Smooth muscle cell (in vitro differentiated cells): ENCODE measurements around the gene GNB2. TPM values are rescaled to one million over a fixed set of nuclear protein-coding genes. Genes with fewer than 3 reads are reported as not detected.
"Not testable (repeated sequence)": the region's sequence is repeated elsewhere in the genome, so short reads cannot be mapped to it uniquely, and the experiment has no call there.

ENCODE experiments used
- DNase-seq: peaks from one replicate; lab custom pipeline; 2025; ENCODE audit not compliant: unreplicated experiment; lab: John Stamatoyannopoulos, UW
- H2AFZ ChIP-seq: fragments of 200-600 bp; sonication (generic); 2 replicates; pipeline ENCODE4 v1.6.0; 2016; ENCODE audit warnings: antibody characterized with exemption, low read depth, mild to moderate bottlenecking
- H3F3A ChIP-seq: fragments of 200-600 bp; sonication (generic); 2 replicates; pipeline ENCODE4 v1.6.0; 2017; ENCODE audit warnings: antibody characterized with exemption, low read depth
- H3K27ac ChIP-seq: fragments of 200-600 bp; sonication (generic); 2 replicates; pipeline ENCODE4 v1.5.1; 2016; ENCODE audit warnings: low read depth, mild to moderate bottlenecking
- H3K27me3 ChIP-seq: fragments of 200-600 bp; sonication (generic); 2 replicates; pipeline ENCODE4 v1.6.1; 2016; ENCODE audit warnings: low read depth, mild to moderate bottlenecking
- H3K36me3 ChIP-seq: fragments of 200-600 bp; sonication (generic); 2 replicates; pipeline ENCODE4 v1.5.1; 2016; ENCODE audit warnings: low read depth
- H3K4me1 ChIP-seq: fragments of 200-600 bp; sonication (generic); 2 replicates; pipeline ENCODE4 v1.5.1; 2016; ENCODE audit warnings: low read depth
- H3K4me2 ChIP-seq: fragments of 200-600 bp; sonication (generic); 2 replicates; pipeline ENCODE4 v1.6.0; 2016; ENCODE audit warnings: mild to moderate bottlenecking
- H3K4me3 ChIP-seq: fragments of 200-600 bp; sonication (generic); 2 replicates; pipeline ENCODE4 v1.5.1; 2016; ENCODE audit warnings: mild to moderate bottlenecking
- H3K79me2 ChIP-seq: fragments of 200-600 bp; sonication (generic); 2 replicates; pipeline ENCODE4 v1.6.0; 2016; ENCODE audit warnings: low read depth, mild to moderate bottlenecking
- H3K9ac ChIP-seq: fragments of 200-600 bp; sonication (generic); 2 replicates; pipeline ENCODE4 v1.6.0; 2016; ENCODE audit warnings: low read depth
- H3K9me3 ChIP-seq: fragments of 200-600 bp; sonication (generic); replicated peaks from 2 replicates; pipeline ENCODE4 v1.5.1; 2016; ENCODE audit warnings: low read depth
- H4K20me1 ChIP-seq: fragments of 200-600 bp; sonication (generic); 2 replicates; pipeline ENCODE4 v1.6.0; 2016; ENCODE audit warnings: low read depth
- WGBS: methylation state at CpG from one replicate; pipeline ENCODE4 v1.1.7; 2016; ENCODE audit warnings: low lambda C conversion rate; 5-methylcytosine and 5-hydroxymethylcytosine counted together
- polyA plus RNA-seq: library from polyadenylated mRNA; unstranded; fragments of >200 nt; fragmentation: Nextera tagmentation; extraction: Ambion mirVana; gene quantifications from 2 replicates; pipeline ENCODE4 v1.2.1, GENCODE V29; 2016
- total RNA-seq: library from RNA; depleted of rRNA; stranded (reverse); fragments of >200 nt; gene quantifications from 2 replicates; pipeline ENCODE4 v1.2.3, GENCODE V29; 2014
- TF ChIP-seq, protein P1 (sequence below): fragments of 200-600 bp; sonication (generic); IDR thresholded peaks from 2 replicates; pipeline ENCODE4 v1.5.1; 2017; ENCODE audit warnings: borderline replicate concordance, mild to moderate bottlenecking, antibody characterized with exemption; ENCODE audit not compliant: insufficient read depth, poor library complexity, severe bottlenecking

Gene GNB2
- total and polyA plus RNA-seq, 2 experiments from 2014 or later: 90.7 to 219 TPM

DNA sequence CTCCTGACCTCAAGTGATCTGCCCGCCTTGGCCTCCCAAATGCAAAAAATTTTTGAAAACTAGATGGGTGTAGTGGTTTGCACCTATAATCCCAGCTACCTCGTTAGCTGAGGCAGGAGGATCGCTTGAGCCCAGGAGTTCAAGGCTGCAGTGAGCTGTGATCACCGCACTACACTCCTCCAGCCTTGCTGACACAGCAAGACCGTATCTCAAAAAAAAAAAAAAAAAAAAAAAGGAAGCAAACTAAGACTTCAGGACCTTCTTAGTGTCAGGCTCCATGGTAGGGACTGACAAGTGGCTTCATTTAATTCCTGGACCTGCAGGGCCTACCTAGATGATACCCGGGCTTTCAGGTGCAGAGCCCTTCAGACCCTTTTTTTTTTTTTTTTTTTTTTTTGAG is 34.9 kb downstream of the GNB2 start:
- no peaks in the 10 kb centered on the region for H3K36me3 ChIP-seq
- H3K9me3 ChIP-seq: no peaks in the 10 kb centered on the region
- H3K79me2 ChIP-seq: peaks cover 14% of the 10 kb centered on the region
- H3K4me2 ChIP-seq: no peak overlapping the region
- TF ChIP-seq, protein P1, sequence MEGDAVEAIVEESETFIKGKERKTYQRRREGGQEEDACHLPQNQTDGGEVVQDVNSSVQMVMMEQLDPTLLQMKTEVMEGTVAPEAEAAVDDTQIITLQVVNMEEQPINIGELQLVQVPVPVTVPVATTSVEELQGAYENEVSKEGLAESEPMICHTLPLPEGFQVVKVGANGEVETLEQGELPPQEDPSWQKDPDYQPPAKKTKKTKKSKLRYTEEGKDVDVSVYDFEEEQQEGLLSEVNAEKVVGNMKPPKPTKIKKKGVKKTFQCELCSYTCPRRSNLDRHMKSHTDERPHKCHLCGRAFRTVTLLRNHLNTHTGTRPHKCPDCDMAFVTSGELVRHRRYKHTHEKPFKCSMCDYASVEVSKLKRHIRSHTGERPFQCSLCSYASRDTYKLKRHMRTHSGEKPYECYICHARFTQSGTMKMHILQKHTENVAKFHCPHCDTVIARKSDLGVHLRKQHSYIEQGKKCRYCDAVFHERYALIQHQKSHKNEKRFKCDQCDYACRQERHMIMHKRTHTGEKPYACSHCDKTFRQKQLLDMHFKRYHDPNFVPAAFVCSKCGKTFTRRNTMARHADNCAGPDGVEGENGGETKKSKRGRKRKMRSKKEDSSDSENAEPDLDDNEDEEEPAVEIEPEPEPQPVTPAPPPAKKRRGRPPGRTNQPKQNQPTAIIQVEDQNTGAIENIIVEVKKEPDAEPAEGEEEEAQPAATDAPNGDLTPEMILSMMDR: no peak
- H3F3A ChIP-seq: no peaks in the 10 kb centered on the region
- H3K4me1 ChIP-seq: peaks cover 7% of the 10 kb centered on the region
- no peak overlapping the region for H3K4me3 ChIP-seq
- no peak overlapping the region for H3K27ac ChIP-seq
- H4K20me1 ChIP-seq: no peaks in the 10 kb centered on the region
- WGBS: 91% methylated on average over 5 of the region's 6 CpGs
- H3K27me3 ChIP-seq: no peaks in the 10 kb centered on the region
- no peak for DNase-seq
- no peak overlapping the region for H3K9ac ChIP-seq
- H2AFZ ChIP-seq: no peak overlapping the region

DNA sequence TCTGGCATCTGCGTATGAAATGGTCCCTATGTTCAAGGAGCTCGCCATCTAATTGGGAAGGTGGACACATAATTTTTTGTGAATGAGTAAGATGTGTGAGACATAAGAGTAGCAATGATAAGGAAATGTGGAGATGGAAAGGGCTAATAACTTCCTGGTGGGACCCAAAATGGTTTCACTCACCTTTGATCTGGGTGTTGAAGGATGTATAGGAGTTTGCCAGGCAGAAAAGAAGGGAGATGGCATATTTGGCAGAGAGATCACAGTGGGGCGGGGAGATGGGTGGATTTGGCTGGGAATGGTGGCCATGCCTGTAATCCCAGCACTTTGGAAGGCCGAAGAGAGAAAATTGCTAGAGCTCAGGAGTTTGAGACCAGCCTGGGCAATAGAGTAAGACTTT is 36.9 kb downstream of the GNB2 start:
- Histone ChIP-seq H3K4me3 (no peak overlapping the region), H4K20me1 (no peaks in the 10 kb centered on the region), H3K9me3 (no peaks in the 10 kb centered on the region), H3K4me2 (no peak overlapping the region), H3K79me2 (peaks cover 14% of the 10 kb centered on the region), H3K27ac (no peak overlapping the region), H3K9ac (no peak overlapping the region), H3K27me3 (no peaks in the 10 kb centered on the region), H2AFZ (no peak overlapping the region), H3K4me1 (peaks cover 7% of the 10 kb centered on the region), H3F3A (no peaks in the 10 kb centered on the region), H3K36me3 (no peaks in the 10 kb centered on the region)
- TF ChIP-seq, protein P1: no peak
- WGBS: 99% methylated on average over 4 of the region's 4 CpGs
- DNase-seq: no peak

DNA sequence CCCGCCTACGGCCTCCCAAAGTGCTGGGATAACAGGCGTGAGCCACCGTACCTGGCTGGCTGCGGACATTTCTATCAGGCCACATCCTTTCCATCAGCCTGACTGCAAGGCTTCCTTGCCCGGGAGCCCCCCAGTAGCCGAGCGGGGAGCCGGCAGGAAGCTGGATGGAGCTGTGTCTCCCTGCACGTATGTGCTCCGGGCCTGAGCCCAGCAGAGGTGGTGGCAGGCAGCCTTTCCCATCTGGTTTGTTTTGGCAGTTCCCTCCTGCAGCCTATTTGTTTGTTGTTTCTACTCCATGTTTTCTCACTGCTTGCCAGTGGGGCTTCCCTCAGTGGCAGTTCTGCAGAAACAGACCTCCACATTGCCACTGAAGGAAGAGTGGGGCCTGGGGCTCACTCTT is 37.8 kb downstream of the GNB2 start:
- TF ChIP-seq, protein P1: no peak
- no peaks in the 10 kb centered on the region for H3K36me3 ChIP-seq
- no peaks in the 10 kb centered on the region for H4K20me1 ChIP-seq
- no peak overlapping the region for H3K27ac ChIP-seq
- H3K4me3 ChIP-seq: no peak overlapping the region
- DNase-seq: no peak
- peaks cover 10% of the 10 kb centered on the region for H3K79me2 ChIP-seq
- peaks cover 7% of the 10 kb centered on the region for H3K4me1 ChIP-seq
- 98% methylated on average over 11 of the region's 11 CpGs for WGBS
- no peaks in the 10 kb centered on the region for H3K27me3 ChIP-seq
- no peaks in the 10 kb centered on the region for H3K9me3 ChIP-seq
- H3K9ac ChIP-seq: no peak overlapping the region
- H3K4me2 ChIP-seq: no peak overlapping the region
- no peaks in the 10 kb centered on the region for H3F3A ChIP-seq
- H2AFZ ChIP-seq: no peak overlapping the region

DNA sequence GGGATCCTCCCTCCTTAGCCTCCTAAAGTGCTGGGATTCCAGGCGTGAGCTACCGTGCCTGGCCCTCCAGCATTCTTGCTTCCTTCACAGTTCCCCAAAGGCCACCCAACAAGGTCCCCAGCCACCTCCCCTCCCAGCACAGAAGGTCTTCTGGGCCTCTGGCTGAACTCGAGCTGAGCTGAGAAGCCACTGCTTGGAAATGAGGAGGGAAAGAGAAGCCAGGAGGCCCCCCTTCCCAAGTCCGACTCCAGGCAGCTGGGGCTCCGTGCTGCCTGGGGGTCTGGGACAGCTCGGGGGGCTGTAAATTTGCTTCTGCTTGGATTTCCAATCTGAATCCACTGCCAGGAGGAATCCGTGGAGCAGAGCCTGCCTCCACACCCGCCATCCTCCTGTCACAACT is 41.2 kb downstream of the GNB2 start:
- Histone ChIP-seq H3K4me3 (no peak overlapping the region), H2AFZ (no peak overlapping the region), H3K36me3 (no peaks in the 10 kb centered on the region), H3K27me3 (peaks cover 8% of the 10 kb centered on the region), H3K9me3 (no peaks in the 10 kb centered on the region), H3K9ac (no peak overlapping the region), H4K20me1 (no peaks in the 10 kb centered on the region), H3K27ac (no peak overlapping the region), H3K79me2 (no peaks in the 10 kb centered on the region), H3K4me1 (no peaks in the 10 kb centered on the region), H3F3A (no peaks in the 10 kb centered on the region), H3K4me2 (no peak overlapping the region)
- TF ChIP-seq, protein P1: no peak
- DNase-seq: no peak
- 89% methylated on average over 8 of the region's 8 CpGs for WGBS

DNA sequence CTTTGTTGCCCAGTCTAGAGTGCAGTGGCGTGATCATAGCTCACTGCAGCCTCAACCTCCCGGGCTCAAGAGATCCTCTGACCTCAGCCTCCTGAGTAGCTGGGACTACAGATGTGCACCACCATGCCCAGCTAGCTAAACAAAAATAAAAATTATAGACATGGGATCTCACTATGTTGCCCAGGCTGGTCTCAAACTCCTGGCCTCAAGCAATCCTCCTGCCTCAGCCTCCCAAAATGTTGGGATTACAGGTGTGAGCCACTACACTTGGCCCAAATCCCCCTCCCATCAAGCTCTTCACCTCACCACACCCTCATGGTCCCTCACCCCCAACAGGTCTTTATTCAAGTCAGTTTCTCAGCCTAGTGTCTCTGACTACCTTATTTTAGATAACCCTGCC is 43.5 kb downstream of the GNB2 start:
- H3K4me2 ChIP-seq, H3K4me1 ChIP-seq, H3K9me3 ChIP-seq, H3K27ac ChIP-seq, H3F3A ChIP-seq, H3K9ac ChIP-seq, H3K36me3 ChIP-seq, H3K4me3 ChIP-seq, H3K79me2 ChIP-seq, DNase-seq, H2AFZ ChIP-seq, H4K20me1 ChIP-seq: not testable (repeated sequence)
- 78% methylated on average over 2 of the region's 2 CpGs for WGBS
- peaks cover 31% of the 10 kb centered on the region for H3K27me3 ChIP-seq
